Measurements from ENCODE around the gene WNK1.
"Not testable (repeated sequence)": the region's sequence is repeated elsewhere in the genome, so short reads cannot be mapped to it uniquely, and the experiment has no call there.

The WNK1 gene

DNA sequence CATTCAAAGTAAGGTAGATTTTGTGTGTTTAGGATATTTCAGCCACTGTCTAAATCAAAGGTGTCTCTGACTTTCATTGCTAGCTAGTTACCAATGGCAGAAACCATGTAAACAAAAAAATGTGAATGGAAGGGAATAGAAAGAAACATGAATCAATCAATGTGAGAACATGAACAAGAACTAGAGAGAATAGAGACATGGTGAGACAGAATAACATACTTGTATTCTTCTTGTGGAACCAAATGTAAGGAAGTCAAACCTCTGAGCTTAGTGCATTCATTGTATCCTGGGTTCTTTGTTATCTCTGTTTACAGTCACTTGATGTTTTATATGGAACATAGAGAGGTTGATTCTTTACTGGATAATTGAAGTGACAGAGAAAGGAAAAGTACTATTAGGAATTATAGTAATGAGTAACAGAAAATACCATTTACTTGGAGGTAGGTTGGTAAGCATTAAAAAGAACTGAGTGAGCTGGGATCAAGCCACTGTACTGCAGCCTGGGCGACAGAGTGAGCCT is 2.6 kb upstream of the WNK1 start:
- DNase-seq, result no peak

GRCh38 chr12:750366-751191 is 1.8 kb upstream of the WNK1 start:
- no peak for DNase-seq

DNA sequence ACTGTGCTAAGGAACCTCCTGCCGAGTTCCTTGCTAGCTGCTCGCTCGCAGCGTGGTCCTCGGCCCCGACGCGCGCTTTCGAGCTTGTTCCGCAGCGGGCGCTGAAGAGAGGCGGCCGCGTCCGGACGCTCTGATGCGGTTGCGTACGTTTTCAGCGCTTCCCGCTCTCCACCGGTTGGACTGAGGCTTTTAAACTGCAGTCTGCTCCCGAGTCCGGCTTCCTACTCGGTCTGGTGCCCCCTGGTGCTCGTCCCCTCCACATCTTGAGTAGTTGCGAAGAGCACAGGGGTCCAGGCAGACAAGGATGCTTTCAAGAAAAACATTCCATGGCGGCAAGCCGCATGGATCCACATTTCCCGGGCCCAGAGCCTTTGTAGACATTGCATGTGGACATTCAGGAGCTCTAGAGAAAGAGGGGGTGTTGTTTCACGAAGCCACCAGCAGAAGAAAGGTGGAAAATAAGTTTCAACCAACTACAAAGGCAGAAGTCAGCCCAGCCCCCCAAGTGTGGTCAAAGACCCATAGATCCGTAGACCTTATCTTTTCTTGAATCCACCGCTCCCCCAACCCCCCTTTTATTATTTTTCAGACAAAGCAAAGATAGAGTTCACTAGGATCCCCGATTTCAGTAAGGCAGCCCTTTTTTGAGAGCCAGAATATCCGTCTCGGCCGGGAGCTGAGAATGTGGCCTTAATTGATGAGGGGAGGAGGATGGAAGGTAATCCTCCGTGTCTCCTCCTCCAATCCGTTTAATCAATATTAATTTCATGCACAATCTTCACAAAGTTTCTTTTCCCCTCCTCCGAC is 984 bp upstream of the WNK1 start:
- DNase-seq, result peak; percentile 88

- no peak for DNase-seq
Observed at GRCh38 chr12:752695-753610, 574 bp downstream of the WNK1 start.

DNA sequence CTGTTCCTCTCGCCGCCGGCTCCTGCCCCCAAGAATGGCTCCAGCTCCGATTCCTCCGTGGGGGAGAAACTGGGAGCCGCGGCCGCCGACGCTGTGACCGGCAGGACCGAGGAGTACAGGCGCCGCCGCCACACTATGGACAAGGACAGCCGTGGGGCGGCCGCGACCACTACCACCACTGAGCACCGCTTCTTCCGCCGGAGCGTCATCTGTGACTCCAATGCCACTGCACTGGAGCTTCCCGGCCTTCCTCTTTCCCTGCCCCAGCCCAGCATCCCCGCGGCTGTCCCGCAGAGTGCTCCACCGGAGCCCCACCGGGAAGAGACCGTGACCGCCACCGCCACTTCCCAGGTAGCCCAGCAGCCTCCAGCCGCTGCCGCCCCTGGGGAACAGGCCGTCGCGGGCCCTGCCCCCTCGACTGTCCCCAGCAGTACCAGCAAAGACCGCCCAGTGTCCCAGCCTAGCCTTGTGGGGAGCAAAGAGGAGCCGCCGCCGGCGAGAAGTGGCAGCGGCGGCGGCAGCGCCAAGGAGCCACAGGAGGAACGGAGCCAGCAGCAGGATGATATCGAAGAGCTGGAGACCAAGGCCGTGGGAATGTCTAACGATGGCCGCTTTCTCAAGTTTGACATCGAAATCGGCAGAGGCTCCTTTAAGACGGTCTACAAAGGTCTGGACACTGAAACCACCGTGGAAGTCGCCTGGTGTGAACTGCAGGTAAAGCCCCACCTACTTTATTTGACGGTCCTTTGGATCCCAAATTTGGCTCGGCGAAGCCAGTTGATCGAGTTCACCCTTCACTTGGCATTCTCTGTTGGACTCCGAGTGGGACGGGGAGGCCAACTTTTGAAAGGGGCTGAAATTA is 1.5 kb downstream of the WNK1 start:
- peak in 1 of 2 experiments; percentile 15 for DNase-seq

GRCh38 chr12:754473-754820 is 2.1 kb downstream of the WNK1 start:
- DNase-seq, result peak in 1 of 2 experiments; percentile 11

DNA sequence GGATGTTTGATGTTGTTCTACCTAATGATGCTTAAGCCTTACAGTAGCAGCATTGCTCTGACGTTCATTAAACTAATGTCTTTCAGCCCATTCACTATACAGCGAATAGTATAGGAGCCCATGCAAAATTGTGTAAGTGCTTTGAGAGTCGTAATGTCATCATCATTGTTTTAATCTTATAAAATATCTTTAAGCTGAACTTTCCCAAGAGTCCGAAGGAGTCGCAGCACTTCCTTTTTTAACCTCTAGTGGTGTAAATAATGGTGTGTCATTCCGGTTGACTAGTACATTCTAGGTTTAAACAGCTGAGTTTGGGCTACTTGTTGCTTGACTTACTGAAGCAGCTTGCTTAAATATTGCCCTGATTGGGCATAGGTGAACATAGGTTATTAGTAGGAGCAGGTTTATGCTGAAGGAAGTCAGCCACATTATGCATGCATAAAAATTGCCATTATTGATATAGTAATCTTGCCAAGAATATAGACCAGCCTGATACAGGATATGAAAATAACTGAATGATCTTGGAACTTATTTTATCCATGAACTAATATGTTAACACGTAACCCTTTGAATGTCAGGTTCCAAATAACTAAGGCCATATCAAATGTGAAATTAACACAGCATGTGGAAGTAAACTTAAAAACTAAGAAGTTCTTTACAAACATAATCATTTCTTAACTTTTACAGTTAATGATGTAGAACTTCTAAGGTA is 2.6 kb downstream of the WNK1 start:
- peak; percentile 52 to 65 for DNase-seq

GRCh38 chr12:759628-760027 is 7.2 kb downstream of the WNK1 start:
- DNase-seq, result no peak

DNA sequence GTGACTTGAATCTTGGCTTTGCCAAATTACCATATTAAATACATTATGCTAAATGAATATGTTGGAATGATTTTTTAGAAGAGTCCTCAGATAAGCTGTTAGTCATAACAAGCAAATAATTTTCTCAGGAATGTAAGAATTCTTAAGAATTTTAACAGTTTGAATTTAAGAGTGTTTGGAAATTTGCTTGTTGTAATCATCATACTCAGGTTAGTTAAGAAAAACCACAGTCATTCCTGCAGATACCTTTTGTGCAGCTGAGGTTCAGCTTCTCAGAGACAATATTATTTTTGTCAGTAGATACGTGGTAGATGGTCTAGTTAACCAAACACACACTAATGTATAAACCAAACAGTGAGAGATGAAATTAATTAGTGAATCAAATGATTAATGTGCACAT is 8.9 kb downstream of the WNK1 start:
- DNase-seq, result no peak

GRCh38 chr12:765840-766239 is 13.5 kb downstream of the WNK1 start:
- no peak for DNase-seq

DNA sequence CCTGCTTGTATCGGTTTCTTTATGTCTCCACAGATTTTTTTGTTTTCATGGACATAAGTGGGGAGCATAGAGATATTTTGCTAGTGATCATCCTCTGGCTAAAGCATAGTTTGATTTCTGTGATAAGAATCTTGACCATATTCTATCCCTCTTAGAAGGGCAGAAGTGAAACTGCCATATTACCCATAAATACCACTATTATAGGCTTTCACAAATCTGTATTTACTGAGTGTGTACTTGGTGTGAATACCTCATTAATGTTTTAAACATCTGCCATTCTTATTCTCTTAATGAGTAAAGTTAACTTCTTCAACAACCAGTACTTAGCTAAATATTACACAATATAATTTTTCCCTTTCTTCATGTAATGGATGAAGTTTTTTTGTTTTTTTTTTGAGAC is 16.1 kb downstream of the WNK1 start:
- no peak for DNase-seq

DNA sequence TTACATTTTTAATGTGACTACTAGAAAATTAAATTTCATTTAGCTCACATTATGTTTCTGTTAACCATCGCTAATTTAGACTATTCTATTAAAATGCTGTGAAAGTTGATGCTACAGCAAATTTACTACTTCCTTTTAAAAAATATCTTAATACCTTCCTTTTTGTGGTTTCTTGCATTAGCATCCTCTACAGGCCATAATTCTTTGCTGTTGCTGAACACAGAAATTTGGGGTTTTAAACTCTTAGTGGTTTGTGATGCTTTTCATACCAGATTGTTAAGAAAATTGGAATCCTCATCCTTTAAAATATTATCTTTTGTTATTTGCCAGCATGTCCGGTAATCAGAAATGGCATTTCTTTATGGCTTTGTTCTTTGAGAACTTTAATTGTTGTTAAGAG is 18.1 kb downstream of the WNK1 start:
- peak in 1 of 2 experiments; percentile 12 for DNase-seq

DNA sequence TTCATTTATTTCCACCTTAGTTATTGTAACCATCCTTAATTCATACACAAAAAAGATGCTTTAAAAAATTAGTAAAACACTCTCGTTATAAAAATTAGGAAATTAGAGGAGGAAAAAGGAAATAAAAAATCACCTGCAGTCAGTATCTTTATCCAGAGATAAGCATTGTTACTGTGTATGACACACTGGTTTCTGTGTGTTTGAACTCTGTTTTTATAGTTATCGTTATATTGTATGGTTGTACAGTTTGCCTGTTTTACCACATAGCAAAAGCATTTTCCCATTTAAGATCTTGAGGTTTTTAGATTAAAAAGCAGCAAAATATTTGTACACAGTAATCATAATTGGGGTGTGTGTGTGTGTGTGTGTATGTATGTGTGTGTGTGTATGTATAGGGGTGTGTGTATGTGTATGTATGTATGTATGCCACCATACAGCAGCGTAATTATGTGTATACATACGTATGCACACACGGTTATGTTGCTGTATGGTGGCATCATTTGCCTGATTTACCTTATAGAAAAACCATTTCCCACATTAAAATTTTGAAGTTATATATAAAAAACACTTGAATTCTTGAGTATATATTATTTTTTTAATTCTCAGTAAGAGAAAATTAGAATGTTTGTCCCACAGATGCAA is 19.8 kb downstream of the WNK1 start:
- DNase-seq, result no peak

- no peak for DNase-seq
Observed at GRCh38 chr12:774051-774614, 21.8 kb downstream of the WNK1 start.

- DNase-seq, result not testable (repeated sequence)
Observed at GRCh38 chr12:775973-776771, 23.8 kb downstream of the WNK1 start.

DNA sequence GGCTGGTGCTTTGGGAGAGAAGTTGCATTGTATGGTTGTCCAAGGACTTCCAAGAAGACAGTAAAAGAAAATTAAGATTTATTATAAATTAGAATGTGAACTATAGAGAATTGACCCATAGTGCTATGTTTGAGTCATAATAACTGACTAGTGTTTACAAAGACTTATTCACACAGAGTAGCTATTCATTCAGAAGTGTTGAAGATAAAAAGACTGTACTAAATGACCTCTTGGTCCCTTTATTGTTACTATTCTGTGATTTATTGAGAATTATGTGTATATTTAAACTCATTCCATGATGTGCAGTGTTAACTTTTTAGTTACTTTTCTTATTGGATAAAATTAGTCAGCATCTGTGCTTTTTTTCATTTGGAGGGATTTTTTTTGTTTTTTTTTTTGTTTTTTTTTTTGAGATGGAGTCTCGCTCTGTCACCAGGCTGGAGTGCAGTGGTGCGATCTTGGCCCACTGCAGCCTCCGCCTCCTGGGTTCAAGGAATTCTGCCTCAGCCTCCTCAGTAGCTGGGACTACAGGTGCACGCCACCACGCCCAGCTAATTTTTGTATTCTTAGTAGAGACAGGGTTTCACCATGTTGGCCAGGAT is 24.5 kb downstream of the WNK1 start:
- not testable (repeated sequence) for DNase-seq

- DNase-seq, result no peak
Observed at GRCh38 chr12:777550-778047, 25.2 kb downstream of the WNK1 start.

GRCh38 chr12:778615-779014 is 26.2 kb downstream of the WNK1 start:
- DNase-seq, result no peak

All from Kasumi-1 (cell line).